Loucy (cell line): ENCODE data around the gene ANO10.
"Not testable (repeated sequence)": the region's sequence is repeated elsewhere in the genome, so short reads cannot be mapped to it uniquely, and the experiment has no call there.

ENCODE experiments used
- EZH2phosphoT487 ChIP-seq: fragments of 200-600 bp; IDR thresholded peaks from 2 replicates; pipeline ENCODE4 v1.6.1; 2018; ENCODE audit warnings: antibody characterized with exemption, mild to moderate bottlenecking, moderate library complexity, borderline replicate concordance
- TF ChIP-seq, protein P1 (sequence below): fragments of 200-600 bp; sonication (generic); conservative IDR thresholded peaks from 2 replicates; pipeline ENCODE4 v1.5.1; 2014; ENCODE audit warnings: mild to moderate bottlenecking, antibody characterized with exemption, low read length

GRCh38 chr3:43565661-43566341, 56.0 kb downstream of the ANO10 start:
- TF ChIP-seq, protein P1, sequence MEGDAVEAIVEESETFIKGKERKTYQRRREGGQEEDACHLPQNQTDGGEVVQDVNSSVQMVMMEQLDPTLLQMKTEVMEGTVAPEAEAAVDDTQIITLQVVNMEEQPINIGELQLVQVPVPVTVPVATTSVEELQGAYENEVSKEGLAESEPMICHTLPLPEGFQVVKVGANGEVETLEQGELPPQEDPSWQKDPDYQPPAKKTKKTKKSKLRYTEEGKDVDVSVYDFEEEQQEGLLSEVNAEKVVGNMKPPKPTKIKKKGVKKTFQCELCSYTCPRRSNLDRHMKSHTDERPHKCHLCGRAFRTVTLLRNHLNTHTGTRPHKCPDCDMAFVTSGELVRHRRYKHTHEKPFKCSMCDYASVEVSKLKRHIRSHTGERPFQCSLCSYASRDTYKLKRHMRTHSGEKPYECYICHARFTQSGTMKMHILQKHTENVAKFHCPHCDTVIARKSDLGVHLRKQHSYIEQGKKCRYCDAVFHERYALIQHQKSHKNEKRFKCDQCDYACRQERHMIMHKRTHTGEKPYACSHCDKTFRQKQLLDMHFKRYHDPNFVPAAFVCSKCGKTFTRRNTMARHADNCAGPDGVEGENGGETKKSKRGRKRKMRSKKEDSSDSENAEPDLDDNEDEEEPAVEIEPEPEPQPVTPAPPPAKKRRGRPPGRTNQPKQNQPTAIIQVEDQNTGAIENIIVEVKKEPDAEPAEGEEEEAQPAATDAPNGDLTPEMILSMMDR = not testable (repeated sequence)
- TF ChIP-seq EZH2phosphoT487 = not testable (repeated sequence)
